Upper lobe of right lung (tissue), 1 donor: ENCODE data around the gene SPX. TPM values are rescaled to one million over a fixed set of nuclear protein-coding genes. Genes with fewer than 3 reads are reported as not detected.

Experiments used
- ATAC-seq: fragments of 200-7000 bp; cut with Tn5 transposase; one replicate; pipeline ENCODE4 v1.9.1; 2020; ENCODE audit warnings: mild to moderate bottlenecking, moderate library complexity
- DNase-seq: peaks from one replicate; pipeline ENCODE4 v3.0.0-alpha.2; 2020
- H3K27ac ChIP-seq: fragments of 200-600 bp; one replicate; pipeline ENCODE4 v1.8.0; 2022
- H3K27me3 ChIP-seq: fragments of 200-600 bp; one replicate; pipeline ENCODE4 v1.8.0; 2022; ENCODE audit warnings: mild to moderate bottlenecking
- H3K36me3 ChIP-seq: fragments of 200-600 bp; one replicate; pipeline ENCODE4 v1.8.0; 2022
- H3K4me1 ChIP-seq: fragments of 200-600 bp; one replicate; pipeline ENCODE4 v1.8.0; 2022
- H3K4me3 ChIP-seq: fragments of 200-600 bp; one replicate; pipeline ENCODE4 v1.8.0; 2022; ENCODE audit warnings: mild to moderate bottlenecking
- H3K9me3 ChIP-seq: fragments of 200-600 bp; one replicate; pipeline ENCODE4 v1.8.0; 2022
- intact Hi-C: fragments of 100-400 bp; cut with DNase I; formaldehyde crosslinking; loops from one replicate; pipeline ENCODE4 v1.11.0; 2022
- total RNA-seq: library from RNA; stranded (reverse); fragmentation: NEBNext Ultra II Directional; extraction: Animal tissue kit (Norgen Biotek cat#: 25700); gene quantifications from one replicate; pipeline ENCODE4 v1.2.1, GENCODE V29; 2021
- TF ChIP-seq, protein P1 (sequence below): fragments of 200-600 bp; IDR thresholded peaks from one replicate; pipeline ENCODE4 v1.8.0; 2022; ENCODE audit warnings: antibody characterized with exemption
- donor health status: DM: no; HTN: yes; CAD: no; lungs with severe emphysema.

The SPX gene
- total RNA-seq, 1 donor from 2014 or later: 1.7 TPM

DNA sequence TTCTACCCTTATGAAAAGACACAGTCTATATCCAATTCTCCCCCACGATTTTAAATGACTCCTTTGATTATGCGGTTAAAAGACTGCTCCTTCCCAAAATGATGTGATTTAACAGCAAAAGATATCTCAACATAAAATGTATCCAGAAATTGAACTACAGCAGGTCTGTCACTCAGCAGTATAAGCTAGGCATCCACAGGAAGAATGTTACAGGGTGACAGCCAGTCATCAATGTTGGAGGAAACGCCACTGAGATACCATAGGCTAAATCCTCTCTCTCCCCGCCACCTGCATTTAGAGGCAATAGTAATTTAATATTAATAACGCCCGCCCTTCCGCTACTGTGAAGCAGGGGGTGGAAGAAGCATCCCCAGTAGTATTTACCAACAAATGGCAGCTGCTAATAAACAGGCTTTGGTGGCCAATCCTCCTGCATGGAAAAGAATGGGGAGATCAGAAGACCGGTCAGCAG is 25.3 kb upstream of the SPX start:
- peak overlapping the region; percentile 97 for H3K4me3 ChIP-seq
- no peaks in the 10 kb centered on the region for H3K27me3 ChIP-seq
- H3K9me3 ChIP-seq: no peaks in the 10 kb centered on the region
- DNase-seq (no peak), ATAC-seq (no peak)
- peaks cover 37% of the 10 kb centered on the region for H3K4me1 ChIP-seq
- TF ChIP-seq, protein P1, sequence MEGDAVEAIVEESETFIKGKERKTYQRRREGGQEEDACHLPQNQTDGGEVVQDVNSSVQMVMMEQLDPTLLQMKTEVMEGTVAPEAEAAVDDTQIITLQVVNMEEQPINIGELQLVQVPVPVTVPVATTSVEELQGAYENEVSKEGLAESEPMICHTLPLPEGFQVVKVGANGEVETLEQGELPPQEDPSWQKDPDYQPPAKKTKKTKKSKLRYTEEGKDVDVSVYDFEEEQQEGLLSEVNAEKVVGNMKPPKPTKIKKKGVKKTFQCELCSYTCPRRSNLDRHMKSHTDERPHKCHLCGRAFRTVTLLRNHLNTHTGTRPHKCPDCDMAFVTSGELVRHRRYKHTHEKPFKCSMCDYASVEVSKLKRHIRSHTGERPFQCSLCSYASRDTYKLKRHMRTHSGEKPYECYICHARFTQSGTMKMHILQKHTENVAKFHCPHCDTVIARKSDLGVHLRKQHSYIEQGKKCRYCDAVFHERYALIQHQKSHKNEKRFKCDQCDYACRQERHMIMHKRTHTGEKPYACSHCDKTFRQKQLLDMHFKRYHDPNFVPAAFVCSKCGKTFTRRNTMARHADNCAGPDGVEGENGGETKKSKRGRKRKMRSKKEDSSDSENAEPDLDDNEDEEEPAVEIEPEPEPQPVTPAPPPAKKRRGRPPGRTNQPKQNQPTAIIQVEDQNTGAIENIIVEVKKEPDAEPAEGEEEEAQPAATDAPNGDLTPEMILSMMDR: no peak
- peaks cover 32% of the 10 kb centered on the region for H3K36me3 ChIP-seq
- peak overlapping the region; percentile 93 for H3K27ac ChIP-seq
- intact Hi-C loops: no loop called here

DNA sequence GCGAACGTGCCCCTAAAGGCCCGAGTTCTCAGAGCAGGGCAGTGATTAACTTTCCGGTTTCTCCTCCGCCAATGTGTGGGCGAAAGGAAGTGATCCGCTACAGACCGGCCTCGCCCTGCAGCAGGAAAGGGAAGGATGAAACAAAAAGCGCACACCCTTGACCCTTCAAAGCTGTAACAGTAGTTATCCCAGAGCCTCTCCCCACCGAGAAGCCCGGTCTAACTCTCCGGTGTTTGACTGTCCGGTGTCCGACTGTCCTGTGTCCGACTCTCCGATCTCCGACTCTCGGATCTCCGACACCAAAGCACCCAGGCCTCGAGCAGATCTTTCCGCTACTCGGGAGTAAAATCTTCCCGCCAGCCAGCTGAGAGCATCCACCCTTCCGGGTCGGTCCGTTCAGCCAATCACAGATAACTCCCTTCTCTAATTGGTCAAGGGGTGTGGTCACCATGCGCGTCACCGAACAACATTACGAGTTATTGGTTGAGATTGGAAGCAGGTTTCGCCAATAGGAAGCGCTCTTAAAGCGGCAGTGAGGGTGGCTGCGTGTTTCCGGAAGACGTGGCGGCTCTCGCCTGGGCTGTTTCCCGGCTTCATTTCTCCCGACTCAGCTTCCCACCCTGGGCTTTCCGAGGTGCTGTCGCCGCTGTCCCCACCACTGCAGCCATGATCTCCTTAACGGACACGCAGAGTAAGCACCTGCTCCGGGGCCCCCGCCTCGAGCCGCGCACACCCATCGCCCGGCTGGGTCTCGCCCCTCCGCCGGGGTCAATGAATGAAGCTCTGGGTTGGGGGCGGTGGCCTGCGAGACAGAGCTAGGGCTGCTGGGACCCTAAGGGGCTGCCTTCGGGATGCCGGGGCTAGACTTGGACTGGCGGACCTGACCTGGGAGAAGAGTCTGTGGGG is 24.6 kb upstream of the SPX start, which contains the start of the genes GOLT1B and RECQL:
GOLT1B (plus strand) TSS at position 532 of the 906 bp plus-strand sequence; CDS start at position 667, 135 bp downstream.
RECQL (minus strand) TSS at position 378 of the 906 bp plus-strand sequence. CDS start 2,065 bp downstream, outside the sequence.
- Histone ChIP-seq H3K27me3 (no peaks in the 10 kb centered on the region), H3K9me3 (no peaks in the 10 kb centered on the region), H3K4me3 (peak within 1 kb of the TSS; percentile 97), H3K36me3 (peaks cover 25% of the 10 kb centered on the region), H3K27ac (peak within 1 kb of the TSS; percentile 93), H3K4me1 (peaks cover 37% of the 10 kb centered on the region)
- DNase-seq: peak; percentile 91
- peak; percentile 99 for ATAC-seq
- intact Hi-C loops: no loop called here
- TF ChIP-seq, protein P1: no peak

- Histone ChIP-seq H3K9me3 (no peaks in the 10 kb centered on the region), H3K27ac (peak overlapping the region; percentile 93), H3K27me3 (no peaks in the 10 kb centered on the region), H3K36me3 (peaks cover 21% of the 10 kb centered on the region), H3K4me1 (peaks cover 37% of the 10 kb centered on the region), H3K4me3 (peak overlapping the region; percentile 97)
- ATAC-seq (peak; percentile 2), DNase-seq (no peak)
- TF ChIP-seq, protein P1: no peak
- intact Hi-C loops: no loop called here
Observed at GRCh38 chr12:21502164-21502496, 24.0 kb upstream of the SPX start.

DNA sequence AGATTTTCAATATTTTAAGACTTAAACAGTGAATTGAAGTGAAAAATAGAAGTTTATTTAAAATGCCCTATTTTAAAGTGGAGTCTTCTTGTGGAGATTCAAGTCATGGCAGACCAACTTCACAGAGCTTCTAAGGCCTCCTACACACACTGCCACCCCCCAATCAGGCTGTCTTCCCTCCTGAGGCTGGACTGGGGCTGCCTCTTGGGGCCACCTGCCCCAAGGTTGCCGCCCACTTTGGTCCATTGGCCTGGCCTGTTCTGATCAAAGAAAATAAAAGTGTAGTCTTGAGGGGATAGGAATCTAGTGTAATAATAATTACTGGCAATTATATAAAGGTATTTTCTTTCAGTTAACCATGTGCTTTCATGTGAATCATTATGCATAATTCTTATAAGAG is 23.2 kb upstream of the SPX start:
- intact Hi-C loops: no loop called here
- H3K36me3 ChIP-seq: peaks cover 21% of the 10 kb centered on the region
- DNase-seq (no peak), ATAC-seq (no peak)
- no peaks in the 10 kb centered on the region for H3K9me3 ChIP-seq
- H3K27ac ChIP-seq: no peak overlapping the region
- no peaks in the 10 kb centered on the region for H3K27me3 ChIP-seq
- TF ChIP-seq, protein P1: no peak
- H3K4me1 ChIP-seq: peaks cover 37% of the 10 kb centered on the region
- H3K4me3 ChIP-seq: peak overlapping the region; percentile 97

GRCh38 chr12:21505888-21506287 is 20.2 kb upstream of the SPX start:
- ATAC-seq (no peak), DNase-seq (no peak)
- Histone ChIP-seq H3K36me3 (peaks cover 20% of the 10 kb centered on the region), H3K27ac (no peak overlapping the region), H3K27me3 (no peaks in the 10 kb centered on the region), H3K4me3 (no peak overlapping the region), H3K9me3 (no peaks in the 10 kb centered on the region), H3K4me1 (peaks cover 24% of the 10 kb centered on the region)
- TF ChIP-seq, protein P1: no peak
- intact Hi-C loops: no loop called here
